ENCODE measurements around the gene PNLIPRP1.

PNLIPRP1 gene

DNA sequence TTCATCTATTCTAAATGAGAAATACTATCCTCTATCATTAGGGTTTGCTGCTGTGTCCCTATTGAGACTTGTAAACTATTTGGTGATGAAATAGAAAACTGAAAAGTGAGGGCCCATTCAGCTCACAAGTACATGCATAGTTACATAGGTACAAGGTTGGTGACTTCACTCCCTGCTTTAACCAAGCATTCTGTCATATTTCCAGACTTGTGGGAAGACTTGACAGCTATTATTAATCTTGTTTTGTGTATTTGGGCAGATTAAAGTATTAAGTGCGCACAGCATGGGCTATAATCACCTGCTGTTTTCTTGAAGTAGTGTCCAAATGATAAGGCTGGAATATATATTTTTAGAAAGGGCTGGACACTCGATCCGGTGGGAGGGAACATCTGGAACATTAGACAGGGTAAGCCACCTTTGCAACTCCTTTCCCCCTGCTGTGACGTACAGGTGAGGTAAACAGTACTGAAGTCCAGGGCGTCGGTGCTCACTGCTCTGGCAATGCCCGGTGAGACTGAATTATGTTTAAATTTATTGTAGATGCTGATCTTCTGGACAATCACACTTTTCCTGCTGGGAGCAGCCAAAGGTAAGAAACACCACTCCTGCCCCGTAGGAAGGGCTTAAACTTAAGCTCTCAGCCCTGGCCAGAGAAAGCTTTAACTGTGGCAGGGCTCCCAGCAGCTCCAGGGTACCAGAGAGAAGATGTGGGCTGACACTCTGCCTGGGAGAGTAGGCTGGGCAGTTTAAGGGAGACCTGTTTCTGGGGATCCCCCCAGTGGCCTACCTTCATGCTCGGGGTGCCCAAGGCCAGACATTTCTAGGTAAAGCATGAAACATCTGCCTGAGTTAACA, at the start of gene PNLIPRP1:
Gene PNLIPRP1 (plus strand): TSS at position 370 of the 855 bp plus-strand sequence. CDS start 171 bp downstream, at position 541.
- Histone ChIP-seq H3K9ac (ENCODE audit: low read length) (no peak within 1 kb of the TSS), H3K9me3 (ENCODE audit: control insufficient read depth, low read length) (peaks cover 6% of the 10 kb centered on the region), H3K27me3 (replicated peaks; ENCODE audit: control insufficient read depth, insufficient read depth, low read length) (peaks cover 18% of the 10 kb centered on the region), H3K36me3 (ENCODE audit: control insufficient read depth, insufficient read depth, low read length, severe bottlenecking) (no peaks in the 10 kb centered on the region), H3K4me1 (ENCODE audit: control insufficient read depth, insufficient read depth, low read length) (no peaks in the 10 kb centered on the region), H3K4me3 (ENCODE audit: low read length) (no peak within 1 kb of the TSS)
- no peak for DNase-seq (ENCODE audit: low read depth)

GRCh38 chr10:116542007-116542677, 48.6 kb upstream of the PNLIPRP1 start:
- no peak for DNase-seq (ENCODE audit: low read depth)
- H3K4me3 ChIP-seq (ENCODE audit: low read length), result no peak overlapping the region
- no peaks in the 10 kb centered on the region for H3K27me3 ChIP-seq (replicated peaks; ENCODE audit: control insufficient read depth, insufficient read depth, low read length)
- H3K9me3 ChIP-seq (ENCODE audit: control insufficient read depth, low read length), result peaks cover 10% of the 10 kb centered on the region
- H3K36me3 ChIP-seq (ENCODE audit: control insufficient read depth, insufficient read depth, low read length, severe bottlenecking), result no peaks in the 10 kb centered on the region
- no peak overlapping the region for H3K9ac ChIP-seq (ENCODE audit: low read length)
- H3K4me1 ChIP-seq (ENCODE audit: control insufficient read depth, insufficient read depth, low read length), result no peaks in the 10 kb centered on the region

GRCh38 chr10:116545122-116545521, 45.6 kb upstream of the PNLIPRP1 start:
- Histone ChIP-seq H3K27me3 (replicated peaks; ENCODE audit: control insufficient read depth, insufficient read depth, low read length) (no peaks in the 10 kb centered on the region), H3K4me1 (ENCODE audit: control insufficient read depth, insufficient read depth, low read length) (no peaks in the 10 kb centered on the region), H3K4me3 (ENCODE audit: low read length) (no peak overlapping the region), H3K9me3 (ENCODE audit: control insufficient read depth, low read length) (no peaks in the 10 kb centered on the region), H3K9ac (ENCODE audit: low read length) (no peak overlapping the region), H3K36me3 (ENCODE audit: control insufficient read depth, insufficient read depth, low read length, severe bottlenecking) (no peaks in the 10 kb centered on the region)
- no peak for DNase-seq (ENCODE audit: low read depth)

GRCh38 chr10:116545756-116546155, 45.0 kb upstream of the PNLIPRP1 start, which contains the start of gene PNLIP:
Gene PNLIP, plus strand, starts transcription at chr10:116545931. Its CDS starts 162 bp downstream, at chr10:116546093.
- H3K9me3 ChIP-seq (ENCODE audit: control insufficient read depth, low read length), result no peaks in the 10 kb centered on the region
- no peaks in the 10 kb centered on the region for H3K4me1 ChIP-seq (ENCODE audit: control insufficient read depth, insufficient read depth, low read length)
- H3K9ac ChIP-seq (ENCODE audit: low read length), result no peak within 1 kb of the TSS
- no peaks in the 10 kb centered on the region for H3K36me3 ChIP-seq (ENCODE audit: control insufficient read depth, insufficient read depth, low read length, severe bottlenecking)
- no peak for DNase-seq (ENCODE audit: low read depth)
- H3K4me3 ChIP-seq (ENCODE audit: low read length), result no peak within 1 kb of the TSS
- no peaks in the 10 kb centered on the region for H3K27me3 ChIP-seq (replicated peaks; ENCODE audit: control insufficient read depth, insufficient read depth, low read length)

GRCh38 chr10:116548301-116548700, 42.5 kb upstream of the PNLIPRP1 start:
- no peaks in the 10 kb centered on the region for H3K36me3 ChIP-seq (ENCODE audit: control insufficient read depth, insufficient read depth, low read length, severe bottlenecking)
- H3K9ac ChIP-seq (ENCODE audit: low read length), result no peak overlapping the region

DNA sequence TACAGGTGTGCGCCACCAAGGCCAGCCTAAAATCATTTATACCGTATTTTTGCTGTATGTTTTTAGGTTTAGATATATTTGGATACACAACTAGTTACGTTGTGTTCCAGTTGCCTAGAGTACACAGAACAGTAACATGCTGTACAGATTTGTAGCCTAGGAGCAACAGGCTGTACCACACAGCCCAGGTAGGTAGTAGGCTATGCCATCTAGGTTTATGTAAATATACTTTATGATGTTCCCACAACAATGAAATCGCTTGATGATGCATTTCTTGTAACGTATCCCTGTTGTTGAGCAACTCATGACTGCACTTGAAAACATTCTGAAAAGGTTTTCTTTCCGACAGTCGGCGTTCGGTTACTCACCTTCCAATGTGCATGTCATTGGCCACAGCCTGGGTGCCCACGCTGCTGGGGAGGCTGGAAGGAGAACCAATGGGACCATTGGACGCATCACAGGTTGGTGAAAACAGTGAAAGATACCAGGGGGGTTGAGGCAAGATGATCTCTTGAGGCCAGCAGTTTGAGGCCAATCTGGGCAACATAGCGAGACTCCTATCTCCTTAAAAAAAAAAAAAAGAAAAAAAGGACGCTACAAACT, 37.3 kb upstream of the PNLIPRP1 start:
- H3K27me3 ChIP-seq (replicated peaks; ENCODE audit: control insufficient read depth, insufficient read depth, low read length), result no peaks in the 10 kb centered on the region
- no peaks in the 10 kb centered on the region for H3K36me3 ChIP-seq (ENCODE audit: control insufficient read depth, insufficient read depth, low read length, severe bottlenecking)
- H3K4me1 ChIP-seq (ENCODE audit: control insufficient read depth, insufficient read depth, low read length), result no peaks in the 10 kb centered on the region
- DNase-seq (ENCODE audit: low read depth), result no peak
- no peaks in the 10 kb centered on the region for H3K9me3 ChIP-seq (ENCODE audit: control insufficient read depth, low read length)
- H3K9ac ChIP-seq (ENCODE audit: low read length), result no peak overlapping the region
- no peak overlapping the region for H3K4me3 ChIP-seq (ENCODE audit: low read length)

More at GRCh38 chr10:116548301-116548700, 42.5 kb upstream of the PNLIPRP1 start:
- H3K27me3 ChIP-seq (replicated peaks; ENCODE audit: control insufficient read depth, insufficient read depth, low read length), result no peaks in the 10 kb centered on the region
- DNase-seq (ENCODE audit: low read depth), result no peak
- no peaks in the 10 kb centered on the region for H3K4me1 ChIP-seq (ENCODE audit: control insufficient read depth, insufficient read depth, low read length)
- no peaks in the 10 kb centered on the region for H3K9me3 ChIP-seq (ENCODE audit: control insufficient read depth, low read length)
- no peak overlapping the region for H3K4me3 ChIP-seq (ENCODE audit: low read length)

DNA sequence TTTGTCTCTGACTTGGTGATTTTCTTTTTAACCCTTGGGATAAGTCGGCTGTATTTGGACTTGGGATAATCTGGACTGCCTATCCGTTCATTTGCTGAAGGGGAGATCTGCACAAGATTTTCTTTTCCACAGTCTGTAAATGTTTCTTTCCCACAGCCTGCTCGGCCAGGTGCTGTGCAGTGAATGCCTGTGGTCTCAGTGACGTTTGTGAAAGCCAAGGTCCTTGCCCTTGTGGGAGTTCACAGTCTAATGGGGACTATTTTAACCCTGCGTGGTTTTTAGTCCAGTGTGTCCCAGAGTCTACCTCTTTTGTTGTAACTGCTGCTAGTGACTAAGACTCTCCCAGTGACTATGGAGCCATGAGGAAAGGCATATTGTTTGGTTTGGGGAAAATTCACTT, 36.1 kb upstream of the PNLIPRP1 start:
- H3K9ac ChIP-seq (ENCODE audit: low read length), result no peak overlapping the region
- DNase-seq (ENCODE audit: low read depth), result no peak
- no peak overlapping the region for H3K4me3 ChIP-seq (ENCODE audit: low read length)
- no peaks in the 10 kb centered on the region for H3K4me1 ChIP-seq (ENCODE audit: control insufficient read depth, insufficient read depth, low read length)
- H3K36me3 ChIP-seq (ENCODE audit: control insufficient read depth, insufficient read depth, low read length, severe bottlenecking), result no peaks in the 10 kb centered on the region
- no peaks in the 10 kb centered on the region for H3K9me3 ChIP-seq (ENCODE audit: control insufficient read depth, low read length)
- H3K27me3 ChIP-seq (replicated peaks; ENCODE audit: control insufficient read depth, insufficient read depth, low read length), result no peaks in the 10 kb centered on the region

GRCh38 chr10:116555880-116556279, 34.9 kb upstream of the PNLIPRP1 start:
- no peaks in the 10 kb centered on the region for H3K4me1 ChIP-seq (ENCODE audit: control insufficient read depth, insufficient read depth, low read length)
- no peaks in the 10 kb centered on the region for H3K36me3 ChIP-seq (ENCODE audit: control insufficient read depth, insufficient read depth, low read length, severe bottlenecking)
- H3K27me3 ChIP-seq (replicated peaks; ENCODE audit: control insufficient read depth, insufficient read depth, low read length), result no peaks in the 10 kb centered on the region
- H3K4me3 ChIP-seq (ENCODE audit: low read length), result no peak overlapping the region
- DNase-seq (ENCODE audit: low read depth), result no peak
- no peaks in the 10 kb centered on the region for H3K9me3 ChIP-seq (ENCODE audit: control insufficient read depth, low read length)
- H3K9ac ChIP-seq (ENCODE audit: low read length), result no peak overlapping the region

DNA sequence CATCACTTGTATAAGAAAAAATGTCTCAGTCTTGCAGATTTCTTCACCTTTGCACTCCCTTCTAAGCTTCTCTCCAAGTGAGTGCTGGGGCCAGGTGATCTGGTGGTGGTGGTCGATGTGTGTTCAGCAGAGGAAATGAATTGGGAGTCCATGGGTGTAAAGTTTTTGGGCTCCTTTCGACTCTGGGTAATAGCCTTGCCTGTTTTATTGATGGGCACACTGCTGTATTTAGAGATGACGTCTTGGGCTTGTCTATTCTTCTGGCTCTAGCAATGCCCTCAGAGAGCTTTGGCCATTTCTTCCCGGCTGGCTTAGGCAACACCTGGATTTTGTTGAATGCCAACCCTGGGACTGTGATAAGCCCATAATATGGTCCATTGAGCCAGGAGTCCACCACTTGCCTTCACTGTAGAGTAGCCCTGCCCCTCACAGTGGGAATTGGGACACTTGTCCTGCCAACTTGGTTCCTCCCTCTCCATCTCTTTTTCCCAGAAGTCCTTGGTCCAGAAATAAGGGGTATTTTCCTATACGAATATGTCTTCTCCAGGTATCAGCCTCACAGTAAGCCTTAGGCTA, 33.4 kb upstream of the PNLIPRP1 start:
- no peaks in the 10 kb centered on the region for H3K27me3 ChIP-seq (replicated peaks; ENCODE audit: control insufficient read depth, insufficient read depth, low read length)
- no peak overlapping the region for H3K9ac ChIP-seq (ENCODE audit: low read length)
- no peaks in the 10 kb centered on the region for H3K9me3 ChIP-seq (ENCODE audit: control insufficient read depth, low read length)
- no peaks in the 10 kb centered on the region for H3K4me1 ChIP-seq (ENCODE audit: control insufficient read depth, insufficient read depth, low read length)
- no peak for DNase-seq (ENCODE audit: low read depth)
- H3K36me3 ChIP-seq (ENCODE audit: control insufficient read depth, insufficient read depth, low read length, severe bottlenecking), result no peaks in the 10 kb centered on the region
- H3K4me3 ChIP-seq (ENCODE audit: low read length), result no peak overlapping the region

DNA sequence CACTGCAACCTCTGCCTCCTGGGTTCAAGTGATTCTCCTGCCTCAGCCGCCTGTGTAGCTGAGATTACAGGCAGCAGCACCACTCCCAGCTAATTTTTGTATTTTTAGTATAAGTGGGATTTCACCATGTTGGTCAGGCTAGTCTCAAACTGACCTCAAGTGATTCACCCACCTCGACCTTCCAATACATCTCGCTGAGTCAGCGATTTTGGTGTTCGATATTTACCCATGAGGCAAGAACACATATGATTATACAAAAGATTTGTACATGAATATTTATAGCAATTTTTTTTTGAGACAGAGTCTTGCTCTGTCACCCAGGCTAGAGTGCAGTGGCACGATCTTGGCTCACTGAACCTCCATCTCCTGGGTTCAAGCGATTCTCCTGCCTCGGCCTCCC, 25.2 kb upstream of the PNLIPRP1 start:
- no peaks in the 10 kb centered on the region for H3K4me1 ChIP-seq (ENCODE audit: control insufficient read depth, insufficient read depth, low read length)
- no peak overlapping the region for H3K4me3 ChIP-seq (ENCODE audit: low read length)
- no peak overlapping the region for H3K9ac ChIP-seq (ENCODE audit: low read length)
- DNase-seq (ENCODE audit: low read depth), result no peak
- peaks cover 6% of the 10 kb centered on the region for H3K27me3 ChIP-seq (replicated peaks; ENCODE audit: control insufficient read depth, insufficient read depth, low read length)
- no peaks in the 10 kb centered on the region for H3K36me3 ChIP-seq (ENCODE audit: control insufficient read depth, insufficient read depth, low read length, severe bottlenecking)
- no peaks in the 10 kb centered on the region for H3K9me3 ChIP-seq (ENCODE audit: control insufficient read depth, low read length)

DNA sequence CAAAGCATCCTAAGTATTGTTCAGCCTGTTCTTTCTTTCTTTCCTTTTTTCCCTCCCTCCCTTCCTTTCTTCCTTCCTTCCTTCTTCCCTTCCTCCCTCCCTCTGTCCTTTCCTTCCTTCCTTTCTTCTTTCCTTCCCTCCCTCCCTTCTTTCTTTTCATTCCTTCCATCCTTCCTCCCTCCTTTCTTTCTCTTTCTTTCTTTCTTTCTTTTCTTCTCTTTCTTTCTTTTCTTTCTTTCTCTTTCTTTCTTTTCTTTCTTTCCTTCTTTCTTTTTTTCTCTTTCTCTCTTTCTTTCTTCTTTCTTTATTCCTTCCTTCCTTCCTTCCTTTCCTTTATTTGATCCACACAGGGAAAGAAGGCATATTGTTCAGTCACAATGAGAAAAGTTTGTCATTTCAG, 23.8 kb upstream of the PNLIPRP1 start:
- no peaks in the 10 kb centered on the region for H3K4me1 ChIP-seq (ENCODE audit: control insufficient read depth, insufficient read depth, low read length)
- H3K9me3 ChIP-seq (ENCODE audit: control insufficient read depth, low read length), result no peaks in the 10 kb centered on the region
- no peak for DNase-seq (ENCODE audit: low read depth)
- H3K9ac ChIP-seq (ENCODE audit: low read length), result no peak overlapping the region
- H3K4me3 ChIP-seq (ENCODE audit: low read length), result no peak overlapping the region
- H3K36me3 ChIP-seq (ENCODE audit: control insufficient read depth, insufficient read depth, low read length, severe bottlenecking), result no peaks in the 10 kb centered on the region
- H3K27me3 ChIP-seq (replicated peaks; ENCODE audit: control insufficient read depth, insufficient read depth, low read length), result peaks cover 6% of the 10 kb centered on the region

All from adipocyte (in vitro differentiated cells).